HL-60/S4 treated with phorbol 12-myristate 13-acetate at 8.2 ng/mL for 4 days and 3 days (cell line): ENCODE data around the gene GGTLC1.

Experiments used
- in situ Hi-C: fragments of 300-500 bp; cut with MboI; formaldehyde crosslinking; loops from 2 replicates; pipeline ENCODE4 v1.15.0; 2022; ENCODE audit warnings: low sequenced_read_pairs

Gene GGTLC1

GRCh38 chr20:23995291-23995690 is 6.7 kb upstream of the GGTLC1 start:
- in situ Hi-C loops, result loop anchor here (25.0 kb wide), 1 partner anchor 108 kb away; the partner anchor contains the start of gene CST5

DNA sequence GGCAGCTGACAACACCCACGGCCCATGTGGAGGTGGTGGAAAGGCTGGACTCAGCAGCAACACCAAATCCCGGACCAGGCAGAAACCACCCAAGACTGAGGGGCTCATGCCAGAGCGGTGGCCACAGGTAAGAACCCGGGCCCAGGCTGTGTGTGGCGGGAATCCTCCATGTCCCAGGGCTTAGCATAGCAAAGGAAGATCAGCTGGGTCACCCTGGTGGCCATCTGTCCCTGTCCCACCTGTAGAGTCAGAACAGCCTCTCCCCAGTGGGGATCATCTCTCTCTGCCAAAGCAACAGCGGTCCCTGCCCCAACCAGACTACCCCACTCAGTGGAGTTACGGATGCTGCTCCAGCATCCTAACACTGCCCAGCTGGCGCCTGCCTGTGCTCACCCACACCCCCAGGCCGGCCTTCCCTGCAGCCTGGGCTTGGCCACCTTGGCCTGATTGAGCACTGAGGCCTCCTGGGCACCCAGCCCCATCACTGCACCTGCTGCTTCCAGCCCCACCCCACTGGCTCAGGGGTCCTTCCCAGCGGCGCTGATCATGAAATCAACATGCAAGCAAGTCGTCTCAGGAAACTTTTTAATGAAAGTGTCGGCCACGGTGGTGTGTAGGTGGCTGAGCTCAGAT is 5.5 kb upstream of the GGTLC1 start:
- in situ Hi-C loops, result loop anchor here (25.0 kb wide), 1 partner anchor 107 kb away; the partner anchor contains the start of gene CST5

DNA sequence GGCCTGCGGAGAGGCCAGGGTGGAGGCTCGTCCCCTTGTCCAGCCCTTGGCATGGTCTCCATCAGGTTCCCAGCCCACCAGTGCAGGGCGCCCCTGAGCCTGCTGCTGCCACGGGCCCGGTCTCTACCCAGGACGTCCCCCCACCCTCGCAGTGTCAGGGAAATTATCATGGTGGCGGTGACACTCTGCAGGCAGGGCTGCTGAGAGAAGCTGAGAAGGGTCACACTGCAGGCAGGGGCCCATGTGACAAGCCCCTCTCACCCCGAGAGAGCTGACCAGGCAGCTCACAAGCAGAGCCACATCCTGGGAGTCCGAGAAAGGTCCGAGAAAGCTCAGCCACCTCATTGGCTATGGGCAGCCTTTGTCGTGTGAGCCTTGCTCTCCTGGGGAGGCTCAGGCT is 4.9 kb upstream of the GGTLC1 start:
- in situ Hi-C loops, result loop anchor here (25.0 kb wide), 1 partner anchor 106 kb away; the partner anchor contains the start of gene CST5

GRCh38 chr20:23990296-23990695 is 1.7 kb upstream of the GGTLC1 start:
- in situ Hi-C loops, result loop anchor here (25.0 kb wide), 1 partner anchor 103 kb away; the partner anchor contains the start of gene CST5

- in situ Hi-C loops, result loop anchor here (25.0 kb wide), 1 partner anchor 102 kb away; the partner anchor contains the start of gene CST5
These were observed 387 bp upstream of the GGTLC1 start for GRCh38 chr20:23988966-23989365.

DNA sequence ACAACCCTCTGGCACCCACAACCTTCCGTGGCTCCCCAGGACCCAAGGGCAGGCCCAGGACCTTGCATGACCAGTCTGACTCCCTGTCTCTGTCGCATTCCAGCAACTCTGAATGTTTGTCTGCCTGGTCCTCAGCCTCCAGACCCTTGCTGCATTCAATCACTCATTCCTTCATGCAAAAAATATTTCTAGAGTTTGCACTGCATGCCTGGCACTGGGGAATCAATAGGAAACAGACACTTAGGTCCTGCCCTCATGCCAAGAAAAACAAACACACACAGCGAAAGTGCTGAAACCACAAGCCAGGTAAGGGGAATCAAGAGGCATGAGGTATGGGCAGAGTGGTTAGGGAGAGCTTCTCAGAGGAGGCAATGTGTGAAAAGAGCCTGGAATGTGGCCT is 1.9 kb downstream of the GGTLC1 start:
- in situ Hi-C loops, result loop anchor here (25.0 kb wide), 1 partner anchor 99 kb away; the partner anchor contains the start of gene CST5

GRCh38 chr20:23986310-23986709 is 2.3 kb downstream of the GGTLC1 start:
- in situ Hi-C loops, result loop anchor here (25.0 kb wide), 1 partner anchor 99 kb away; the partner anchor contains the start of gene CST5

DNA sequence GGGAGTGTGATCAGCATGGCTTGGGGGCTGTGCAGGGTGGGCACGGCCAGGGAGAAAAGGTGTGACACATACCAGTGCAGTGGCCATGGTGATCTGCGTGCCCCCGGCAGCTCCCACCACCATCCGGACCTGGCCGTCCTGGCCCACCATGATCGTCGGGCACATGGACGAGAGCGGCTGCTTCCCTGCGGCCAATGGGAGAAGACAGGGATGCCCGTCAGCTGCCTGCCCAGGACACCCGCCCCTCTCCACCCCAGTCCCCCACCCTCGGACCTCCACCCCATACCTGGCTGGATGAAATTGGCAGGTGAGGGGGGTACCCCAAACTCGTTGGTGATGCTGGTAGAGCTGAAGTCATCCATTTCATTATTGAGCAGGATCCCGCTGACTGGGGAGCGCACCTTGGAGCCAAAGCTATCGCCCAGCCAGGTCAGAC is 2.8 kb downstream of the GGTLC1 start:
- in situ Hi-C loops, result loop anchor here (25.0 kb wide), 1 partner anchor 99 kb away; the partner anchor contains the start of gene CST5

GRCh38 chr20:23985066-23985789 is 3.4 kb downstream of the GGTLC1 start:
- in situ Hi-C loops, result loop anchor here (25.0 kb wide), 1 partner anchor 98 kb away; the partner anchor contains the start of gene CST5

GRCh38 chr20:23984476-23985023 is 4.0 kb downstream of the GGTLC1 start:
- in situ Hi-C loops, result loop anchor here (25.0 kb wide), 1 partner anchor 97 kb away; the partner anchor contains the start of gene CST5

- in situ Hi-C loops, result loop anchor here (25.0 kb wide), 1 partner anchor 95 kb away; the partner anchor contains the start of gene CST5
These were observed 6.2 kb downstream of the GGTLC1 start for GRCh38 chr20:23982112-23983018.

GRCh38 chr20:23981526-23981925 is 7.1 kb downstream of the GGTLC1 start:
- in situ Hi-C loops, result loop anchor here (25.0 kb wide), 1 partner anchor 94 kb away; the partner anchor contains the start of gene CST5

DNA sequence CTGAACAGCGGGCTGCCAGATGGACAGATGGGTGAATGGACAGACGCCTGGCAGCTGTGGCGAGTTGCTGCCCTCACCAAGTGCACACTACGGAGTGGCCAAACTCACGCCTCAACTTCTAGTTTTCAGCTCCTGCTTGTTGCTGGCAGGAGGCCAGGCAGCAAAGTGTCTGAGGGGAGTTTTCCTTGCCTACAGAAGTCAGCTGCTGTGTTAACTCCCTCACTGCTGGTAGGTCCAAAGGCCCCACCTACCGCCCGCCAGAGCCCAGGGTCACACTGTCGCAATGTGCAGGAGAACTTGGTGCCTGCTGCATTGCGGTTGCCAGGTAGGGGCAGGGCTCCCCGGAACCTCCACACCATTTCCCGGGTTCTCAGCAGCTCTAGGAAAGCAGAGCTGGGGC is 7.6 kb downstream of the GGTLC1 start:
- in situ Hi-C loops, result loop anchor here (25.0 kb wide), 1 partner anchor 94 kb away; the partner anchor contains the start of gene CST5

DNA sequence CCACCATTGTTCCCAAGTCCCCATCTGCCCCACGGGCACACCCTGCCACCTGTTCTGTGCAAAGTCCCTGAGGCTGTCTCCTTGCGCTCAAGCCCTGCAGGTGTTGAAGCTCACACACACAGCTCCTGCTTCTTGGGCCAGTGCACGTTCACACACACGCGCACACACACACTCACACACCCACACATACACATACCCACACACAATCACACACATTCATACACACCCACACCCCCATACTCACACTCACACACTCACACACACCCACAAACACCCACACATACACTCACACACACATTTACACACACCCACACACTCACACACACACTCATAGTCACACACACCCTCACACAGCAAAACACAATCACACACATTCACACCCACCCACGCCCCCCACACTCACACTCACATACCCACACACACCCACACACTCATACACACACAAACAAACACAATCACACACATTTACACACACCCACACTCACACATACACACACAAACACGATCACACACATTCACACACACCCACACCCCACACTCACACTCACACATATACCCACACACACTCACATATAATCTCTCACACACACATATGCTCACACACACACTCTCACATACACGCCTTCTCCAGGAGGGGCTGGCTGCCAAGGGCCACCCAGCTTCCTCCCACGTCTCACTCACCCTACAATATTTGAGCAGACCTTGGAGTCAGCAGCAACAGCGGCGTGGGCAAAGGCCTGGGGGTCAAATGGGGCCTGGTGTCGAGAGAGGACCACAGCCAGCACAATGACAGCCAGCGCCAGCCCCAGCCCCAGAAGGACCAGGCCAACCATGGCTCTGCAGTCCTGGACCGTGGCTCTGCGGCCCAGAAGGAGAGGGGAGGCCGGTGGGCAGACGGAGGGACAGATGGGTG is 8.4 kb downstream of the GGTLC1 start:
- in situ Hi-C loops, result loop anchor here (25.0 kb wide), 1 partner anchor 93 kb away; the partner anchor contains the start of gene CST5

- in situ Hi-C loops, result loop anchor here (25.0 kb wide), 1 partner anchor 92 kb away; the partner anchor contains the start of gene CST5
These were observed 9.2 kb downstream of the GGTLC1 start for GRCh38 chr20:23979380-23979779.

GRCh38 chr20:23978457-23978856 is 10.1 kb downstream of the GGTLC1 start:
- in situ Hi-C loops, result loop anchor here (25.0 kb wide), 1 partner anchor 91 kb away; the partner anchor contains the start of gene CST5

DNA sequence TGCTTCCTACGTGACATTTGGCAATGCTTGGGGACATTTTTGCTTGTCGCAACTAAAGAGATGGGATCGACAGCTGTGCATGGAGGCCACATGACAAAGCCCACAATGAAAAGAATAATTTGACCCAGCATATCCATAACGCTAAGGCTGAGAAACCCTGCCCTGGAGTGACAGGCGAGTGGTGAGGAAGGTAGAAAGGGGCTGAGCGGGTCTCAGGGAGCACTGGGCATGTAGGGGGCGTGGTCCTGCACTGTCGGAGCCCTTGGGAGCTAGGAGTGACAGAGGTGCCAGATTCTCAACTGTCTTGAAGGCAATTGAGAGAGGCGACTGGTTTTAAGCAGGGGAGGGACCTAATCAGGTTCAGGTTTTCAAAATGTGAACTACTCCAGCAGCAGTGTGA is 13.6 kb downstream of the GGTLC1 start:
- in situ Hi-C loops, result loop anchor here (25.0 kb wide), 1 partner anchor 88 kb away; the partner anchor contains the start of gene CST5

GRCh38 chr20:23971310-23971709 is 17.3 kb downstream of the GGTLC1 start:
- in situ Hi-C loops, result no loop called here

- in situ Hi-C loops, result no loop called here
These were observed 18.5 kb downstream of the GGTLC1 start for GRCh38 chr20:23970049-23970448.
